ENCODE results near the gene CNN1.

DNA sequence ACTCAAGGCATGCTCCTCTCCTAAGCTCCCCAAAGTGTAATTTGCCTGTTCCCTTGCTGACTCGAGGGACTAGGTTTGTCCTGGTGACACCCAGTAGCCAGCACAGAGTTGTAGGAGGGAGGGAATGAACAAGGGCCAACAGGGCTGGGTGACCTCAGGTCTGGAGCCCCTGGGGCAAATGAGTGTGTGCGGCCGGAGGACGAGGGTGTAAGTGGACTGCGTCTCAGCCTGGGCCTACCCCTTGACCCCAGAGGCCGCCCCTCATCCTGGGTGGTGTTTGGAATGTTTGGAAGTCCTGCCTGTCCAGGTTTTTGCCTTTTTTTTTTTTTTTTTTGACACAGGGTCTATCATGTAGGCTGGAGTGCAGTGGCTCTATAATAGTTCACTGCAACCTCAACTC is 31.7 kb upstream of the CNN1 start:
- TF ChIP-seq, protein P1, sequence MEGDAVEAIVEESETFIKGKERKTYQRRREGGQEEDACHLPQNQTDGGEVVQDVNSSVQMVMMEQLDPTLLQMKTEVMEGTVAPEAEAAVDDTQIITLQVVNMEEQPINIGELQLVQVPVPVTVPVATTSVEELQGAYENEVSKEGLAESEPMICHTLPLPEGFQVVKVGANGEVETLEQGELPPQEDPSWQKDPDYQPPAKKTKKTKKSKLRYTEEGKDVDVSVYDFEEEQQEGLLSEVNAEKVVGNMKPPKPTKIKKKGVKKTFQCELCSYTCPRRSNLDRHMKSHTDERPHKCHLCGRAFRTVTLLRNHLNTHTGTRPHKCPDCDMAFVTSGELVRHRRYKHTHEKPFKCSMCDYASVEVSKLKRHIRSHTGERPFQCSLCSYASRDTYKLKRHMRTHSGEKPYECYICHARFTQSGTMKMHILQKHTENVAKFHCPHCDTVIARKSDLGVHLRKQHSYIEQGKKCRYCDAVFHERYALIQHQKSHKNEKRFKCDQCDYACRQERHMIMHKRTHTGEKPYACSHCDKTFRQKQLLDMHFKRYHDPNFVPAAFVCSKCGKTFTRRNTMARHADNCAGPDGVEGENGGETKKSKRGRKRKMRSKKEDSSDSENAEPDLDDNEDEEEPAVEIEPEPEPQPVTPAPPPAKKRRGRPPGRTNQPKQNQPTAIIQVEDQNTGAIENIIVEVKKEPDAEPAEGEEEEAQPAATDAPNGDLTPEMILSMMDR (conservative IDR thresholded peaks at IDR 0.05 in 1 of 2, IDR thresholded peaks at IDR 0.05 in 1 of 2; ENCODE audit: extremely low read depth in 1 of 2, insufficient read depth in 1 of 2, low read depth in 1 of 2, low read length in 2 of 2) = no peak
- no peak for TF ChIP-seq EZH2 (IDR thresholded peaks at IDR 0.05; ENCODE audit: borderline replicate concordance, low read length)
